IPS-15b (cell line): ENCODE measurements around the gene ARHGEF28.

Experiments used
- H3K27me3 ChIP-seq: one replicate; pipeline ENCODE4 v1.6.1; 2013; ENCODE audit warnings: low read length; ENCODE audit not compliant: control insufficient read depth, insufficient read depth
- H3K36me3 ChIP-seq: one replicate; pipeline ENCODE4 v1.6.1; 2013; ENCODE audit warnings: low read length; ENCODE audit not compliant: control insufficient read depth, insufficient read depth
- H3K4me1 ChIP-seq: one replicate; pipeline ENCODE4 v1.6.1; 2013; ENCODE audit warnings: mild to moderate bottlenecking, low read length; ENCODE audit not compliant: control insufficient read depth, insufficient read depth
- H3K4me3 ChIP-seq: one replicate; pipeline ENCODE4 v1.5.1; 2013; ENCODE audit warnings: low read depth, low read length
- H3K9ac ChIP-seq: one replicate; pipeline ENCODE4 v1.6.1; 2013; ENCODE audit warnings: low read depth, mild to moderate bottlenecking, low read length
- H3K9me3 ChIP-seq: one replicate; pipeline ENCODE4 v1.6.1; 2013; ENCODE audit warnings: mild to moderate bottlenecking, low read length; ENCODE audit not compliant: control insufficient read depth, insufficient read depth

ARHGEF28 gene

GRCh38 chr5:73902327-73903051 lies 276.5 kb downstream of the ARHGEF28 start:
- Histone ChIP-seq H3K27me3 (no peaks in the 10 kb centered on the region), H3K9ac (no peak overlapping the region), H3K4me3 (no peak overlapping the region), H3K36me3 (no peaks in the 10 kb centered on the region), H3K9me3 (no peaks in the 10 kb centered on the region), H3K4me1 (no peaks in the 10 kb centered on the region)

GRCh38 chr5:73903169-73903568 lies 277.2 kb downstream of the ARHGEF28 start:
- Histone ChIP-seq H3K9ac (no peak overlapping the region), H3K36me3 (no peaks in the 10 kb centered on the region), H3K4me1 (no peaks in the 10 kb centered on the region), H3K27me3 (no peaks in the 10 kb centered on the region), H3K4me3 (no peak overlapping the region), H3K9me3 (no peaks in the 10 kb centered on the region)

GRCh38 chr5:73906277-73906676 lies 280.3 kb downstream of the ARHGEF28 start:
- Histone ChIP-seq H3K9ac (no peak overlapping the region), H3K9me3 (no peaks in the 10 kb centered on the region), H3K27me3 (no peaks in the 10 kb centered on the region), H3K4me1 (no peaks in the 10 kb centered on the region), H3K36me3 (no peaks in the 10 kb centered on the region), H3K4me3 (no peak overlapping the region)

GRCh38 chr5:73907164-73907563 lies 281.2 kb downstream of the ARHGEF28 start:
- no peak overlapping the region for H3K9ac ChIP-seq
- no peaks in the 10 kb centered on the region for H3K36me3 ChIP-seq
- no peaks in the 10 kb centered on the region for H3K4me1 ChIP-seq
- H3K4me3 ChIP-seq = no peak overlapping the region
- no peaks in the 10 kb centered on the region for H3K27me3 ChIP-seq
- no peaks in the 10 kb centered on the region for H3K9me3 ChIP-seq

- Histone ChIP-seq H3K27me3 (no peaks in the 10 kb centered on the region), H3K4me3 (no peak overlapping the region), H3K9ac (no peak overlapping the region), H3K9me3 (no peaks in the 10 kb centered on the region), H3K4me1 (no peaks in the 10 kb centered on the region), H3K36me3 (no peaks in the 10 kb centered on the region)
Observed at GRCh38 chr5:73908395-73908794, 282.4 kb downstream of the ARHGEF28 start.

- H3K9ac ChIP-seq = no peak overlapping the region
- no peaks in the 10 kb centered on the region for H3K27me3 ChIP-seq
- no peaks in the 10 kb centered on the region for H3K36me3 ChIP-seq
- no peaks in the 10 kb centered on the region for H3K9me3 ChIP-seq
- H3K4me1 ChIP-seq = no peaks in the 10 kb centered on the region
- H3K4me3 ChIP-seq = no peak overlapping the region
Observed at GRCh38 chr5:73908846-73909245, 282.9 kb downstream of the ARHGEF28 start.

GRCh38 chr5:73909474-73909873 lies 283.5 kb downstream of the ARHGEF28 start:
- H3K27me3 ChIP-seq = no peaks in the 10 kb centered on the region
- no peaks in the 10 kb centered on the region for H3K9me3 ChIP-seq
- H3K4me1 ChIP-seq = no peaks in the 10 kb centered on the region
- no peak overlapping the region for H3K4me3 ChIP-seq
- no peaks in the 10 kb centered on the region for H3K36me3 ChIP-seq
- no peak overlapping the region for H3K9ac ChIP-seq

- H3K36me3 ChIP-seq = no peaks in the 10 kb centered on the region
- H3K4me1 ChIP-seq = no peaks in the 10 kb centered on the region
- no peaks in the 10 kb centered on the region for H3K27me3 ChIP-seq
- H3K4me3 ChIP-seq = no peak overlapping the region
- H3K9me3 ChIP-seq = no peaks in the 10 kb centered on the region
- no peak overlapping the region for H3K9ac ChIP-seq
Observed at GRCh38 chr5:73911761-73912393, 285.9 kb downstream of the ARHGEF28 start.

- no peaks in the 10 kb centered on the region for H3K9me3 ChIP-seq
- no peak overlapping the region for H3K9ac ChIP-seq
- H3K4me1 ChIP-seq = no peaks in the 10 kb centered on the region
- H3K4me3 ChIP-seq = no peak overlapping the region
- H3K27me3 ChIP-seq = no peaks in the 10 kb centered on the region
- no peaks in the 10 kb centered on the region for H3K36me3 ChIP-seq
Observed at GRCh38 chr5:73912821-73913271, 286.9 kb downstream of the ARHGEF28 start.

GRCh38 chr5:73913971-73914370 lies 288.0 kb downstream of the ARHGEF28 start:
- no peak overlapping the region for H3K4me3 ChIP-seq
- H3K9ac ChIP-seq = no peak overlapping the region
- H3K4me1 ChIP-seq = no peaks in the 10 kb centered on the region
- no peaks in the 10 kb centered on the region for H3K9me3 ChIP-seq
- H3K36me3 ChIP-seq = no peaks in the 10 kb centered on the region
- H3K27me3 ChIP-seq = no peaks in the 10 kb centered on the region

GRCh38 chr5:73915345-73915744 lies 289.3 kb downstream of the ARHGEF28 start:
- H3K36me3 ChIP-seq = no peaks in the 10 kb centered on the region
- no peaks in the 10 kb centered on the region for H3K9me3 ChIP-seq
- H3K9ac ChIP-seq = no peak overlapping the region
- H3K4me1 ChIP-seq = no peaks in the 10 kb centered on the region
- H3K4me3 ChIP-seq = no peak overlapping the region
- no peaks in the 10 kb centered on the region for H3K27me3 ChIP-seq

GRCh38 chr5:73917433-73917832 lies 291.4 kb downstream of the ARHGEF28 start:
- no peaks in the 10 kb centered on the region for H3K9me3 ChIP-seq
- H3K4me1 ChIP-seq = no peaks in the 10 kb centered on the region
- H3K9ac ChIP-seq = no peak overlapping the region
- no peaks in the 10 kb centered on the region for H3K27me3 ChIP-seq
- H3K4me3 ChIP-seq = no peak overlapping the region
- no peaks in the 10 kb centered on the region for H3K36me3 ChIP-seq
